ENCODE data around the gene ZFPM1. TPM values are rescaled to one million over a fixed set of nuclear protein-coding genes. Genes with fewer than 3 reads are reported as not detected.
A peak's percentile ranks its signal among the peaks of the same experiment; 100 is the strongest.

ZFPM1 gene
- total and polyA plus RNA-seq, 2 of the 8 experiments (the other 6 are each of a cell fraction or from before 2014, with no cell fraction given) = 0.74 to 4.8 TPM

- Histone ChIP-seq H3K36me3 (ENCODE audit: control insufficient read depth in 2 of 4, insufficient read depth in 4 of 4, low read length in 3 of 4) (no peaks in the 10 kb centered on the region), H2BK120ac (replicated peaks; ENCODE audit: low read depth, low read length) (no peak overlapping the region), H4K8ac (ENCODE audit: extremely low read depth, insufficient read depth, low read length) (peak overlapping the region; percentile 51; the same call in 1 of the 2 replicates), H4K5ac (ENCODE audit: insufficient read length, low read depth, low read length) (no peak overlapping the region), H3K4me3 (ENCODE audit: extremely low read depth in 1 of 4, insufficient read depth in 2 of 4, low read depth in 3 of 4, low read length in 4 of 4) (no peak overlapping the region), H3K18ac (ENCODE audit: extremely low read depth, low read length) (no peak overlapping the region), H3K23ac (ENCODE audit: insufficient read length) (no peak overlapping the region), H2BK15ac (ENCODE audit: low read length) (no peak overlapping the region), H2AK5ac (ENCODE audit: low read depth, low read length) (peak overlapping the region; percentile 39; the same call in 1 of the 2 replicates), H3K27ac (ENCODE audit: low read depth, low read length) (no peak overlapping the region), H3K9me3 (ENCODE audit: insufficient read depth in 2 of 2, low read depth in 1 of 2, low read length in 1 of 2) (peaks cover 8 to 13% of the 10 kb centered on the region in 2 experiments; a peak in 3 of 4 replicates), H3K56ac (replicated peaks; ENCODE audit: insufficient read length, low read depth, low read length) (no peak overlapping the region), H3K23me2 (ENCODE audit: low read depth, low read length) (peaks cover 4% of the 10 kb centered on the region; the same call in 1 of the 2 replicates), H2BK20ac (ENCODE audit: low read length) (no peak overlapping the region), H3K79me2 (ENCODE audit: control insufficient read depth in 1 of 2, insufficient read depth in 2 of 2, low read length in 2 of 2) (no peaks in the 10 kb centered on the region), H3K27me3 (replicated peaks in 1 of 4; ENCODE audit: control insufficient read depth in 3 of 4, extremely low read depth in 1 of 4, insufficient read depth in 3 of 4, low read length in 3 of 4) (peaks cover 0 to 7% (median 0%) of the 10 kb centered on the region in 4 experiments; a peak in 3 of 7 replicates), H2AFZ (ENCODE audit: low read length) (no peak overlapping the region), H4K20me1 (replicated peaks in 1 of 2; ENCODE audit: control insufficient read depth in 1 of 2, insufficient read depth in 2 of 2, low read length in 2 of 2) (peaks cover 0 to 6% of the 10 kb centered on the region in 2 experiments), H3K9ac (replicated peaks in 1 of 4; ENCODE audit: extremely low read depth in 1 of 4, low read depth in 3 of 4, low read length in 3 of 4) (no peak overlapping the region), H4K91ac (replicated peaks; ENCODE audit: insufficient read length, low read length) (no peak overlapping the region), H2BK12ac (ENCODE audit: low read depth, low read length) (0 out of 2 replicates have a peak overlapping the region, but pooled peaks have one; percentile 50), H3K79me1 (ENCODE audit: low read depth, low read length) (no peaks in the 10 kb centered on the region), H3K4me2 (ENCODE audit: insufficient read depth in 1 of 2, low read depth in 2 of 2, low read length in 2 of 2) (no peak overlapping the region), H3K4ac (replicated peaks; ENCODE audit: insufficient read length, low read depth, low read length) (no peak overlapping the region), H2BK5ac (ENCODE audit: low read depth, low read length) (no peak overlapping the region), H3K14ac (ENCODE audit: insufficient read length) (no peak overlapping the region), H3K4me1 (replicated peaks in 1 of 4; ENCODE audit: control insufficient read depth in 3 of 4, insufficient read depth in 4 of 4, low read length in 3 of 4) (peaks cover 0 to 16% (median 4%) of the 10 kb centered on the region in 4 experiments; a peak in 5 of 7 replicates)
- WGBS, 2 experiments (ENCODE audit: extremely low coverage in 1 of 2, insufficient coverage in 1 of 2, insufficient read length in 1 of 2, insufficient replicate concordance in 2 of 2, low coverage in 1 of 2, low lambda C conversion rate in 2 of 2, missing lambda C conversion rate in 1 of 2) = 85% methylated on average over 11 of the region's 12 CpGs; no CpG with 5 or more reads in 1 of the 2 experiments
- DNase-seq (ENCODE audit: low read depth in 1 of 2, low spot score in 2 of 2) (no peak), FAIRE-seq (no peak)
- no peak for TF ChIP-seq POU5F1 (IDR thresholded peaks at IDR 0.05; ENCODE audit: low read depth, low read length)
- ChIA-PET POLR2A (ENCODE audit: partially characterized antibody) (interaction anchor here (1.1 to 1.2 kb wide), 2 partner anchors 14 to 31 kb away, joined by 4 to 5 read pairs; partner anchors contain the start of gene ZC3H18), CTCF (ENCODE audit: partially characterized antibody) (interaction anchor here (0.6 to 4.5 kb wide), 19 partner anchors 10 to 196 kb away, joined by 3 to 36 read pairs (median 5); partner anchors contain the start of gene ZC3H18)
These were observed 86.2 kb downstream of the ZFPM1 start for GRCh38 chr16:88539261-88539651.
